ENCODE results near the gene LILRB5.
"Not testable (repeated sequence)": the region's sequence is repeated elsewhere in the genome, so short reads cannot be mapped to it uniquely, and the experiment has no call there.

The LILRB5 gene

DNA sequence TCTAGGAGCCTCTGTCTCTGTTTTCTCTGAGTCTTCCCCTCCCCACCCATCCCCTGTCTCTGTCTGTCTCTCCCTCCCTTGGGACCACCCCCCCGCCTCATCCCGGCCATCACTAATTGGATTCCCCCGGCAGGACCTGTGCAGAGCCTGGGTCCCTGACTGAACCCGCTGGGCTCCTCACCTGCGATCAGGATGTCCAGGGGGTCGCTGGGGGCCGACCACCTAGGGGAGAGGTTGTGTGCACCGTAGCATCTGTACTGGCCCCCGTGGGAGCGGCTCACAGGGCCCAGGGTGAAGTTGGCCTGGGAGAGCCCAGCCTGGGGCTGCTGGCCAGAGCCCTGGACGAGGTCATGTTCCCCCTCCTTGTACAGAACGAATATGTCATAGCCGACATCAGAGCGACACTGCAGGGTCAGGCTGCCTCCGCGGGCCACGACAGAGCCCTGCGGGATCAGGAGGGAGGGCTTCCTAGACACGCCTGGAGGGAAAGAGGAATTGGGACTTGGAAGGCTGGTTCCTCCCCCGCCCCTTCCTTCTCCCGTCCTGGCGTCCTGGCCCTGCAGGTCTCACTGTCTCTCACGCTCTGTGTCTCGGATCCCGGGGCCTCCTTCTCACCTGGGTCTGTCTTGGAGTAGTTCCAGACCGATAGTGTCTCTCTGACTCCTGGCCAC lies 1.8 kb downstream of the LILRB5 start:
- Histone ChIP-seq H3K27ac (ENCODE audit: low read length) (no peak overlapping the region), H3K4me3 (ENCODE audit: low read length in 2 of 2) (no peak overlapping the region), H3K36me3 (ENCODE audit: control insufficient read depth in 2 of 2, insufficient read depth in 2 of 2, low read length in 2 of 2) (no peaks in the 10 kb centered on the region), H3K4me1 (ENCODE audit: control insufficient read depth, insufficient read depth, low read length) (no peaks in the 10 kb centered on the region), H3K9me3 (ENCODE audit: control insufficient read depth in 2 of 2, low read length in 2 of 2) (no peaks in the 10 kb centered on the region), H3K27me3 (ENCODE audit: control insufficient read depth in 1 of 2, insufficient read depth in 2 of 2, low read length in 2 of 2) (peaks cover 26 to 30% of the 10 kb centered on the region in 2 donors), H3K9ac (ENCODE audit: low read length in 2 of 2) (no peak overlapping the region)

DNA sequence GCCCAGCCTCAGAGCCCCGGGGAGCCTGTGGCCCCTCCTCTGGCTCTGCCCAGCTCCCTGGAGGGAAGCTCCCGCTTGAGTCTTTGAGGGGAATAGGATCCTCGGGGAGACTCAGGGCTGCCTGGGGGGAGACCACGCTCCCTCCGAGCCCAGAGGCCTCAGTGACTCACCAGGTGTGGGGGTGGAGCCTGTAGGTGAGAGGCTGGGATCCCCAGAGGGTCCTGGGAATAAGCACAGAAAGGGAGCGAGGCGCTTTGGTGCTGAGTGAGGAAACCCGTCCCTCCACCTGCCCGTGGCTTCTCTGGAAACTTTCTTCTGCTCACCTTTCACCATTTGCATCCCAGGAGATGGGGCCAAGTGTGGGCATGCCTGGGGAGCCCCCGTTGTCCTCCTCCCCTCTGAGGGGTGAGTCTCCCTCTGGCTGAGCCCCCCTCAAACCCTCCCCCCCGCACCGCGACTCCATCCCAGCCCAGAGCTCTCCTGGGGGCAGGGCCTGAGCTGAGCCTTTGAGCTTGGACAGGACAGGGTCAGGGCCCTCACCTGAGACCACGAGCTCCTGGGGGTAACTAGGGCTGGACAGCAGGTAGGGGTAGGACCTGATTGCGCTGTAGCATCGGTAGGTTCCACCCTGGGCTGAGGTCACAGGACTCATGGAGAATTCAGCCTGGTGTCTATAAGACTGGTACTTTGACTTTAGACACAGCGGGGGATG lies 2.7 kb downstream of the LILRB5 start:
- H3K4me3 ChIP-seq (ENCODE audit: low read length in 2 of 2) = no peak overlapping the region
- no peak overlapping the region for H3K27ac ChIP-seq (ENCODE audit: low read length)
- no peaks in the 10 kb centered on the region for H3K36me3 ChIP-seq (ENCODE audit: control insufficient read depth in 2 of 2, insufficient read depth in 2 of 2, low read length in 2 of 2)
- no peak overlapping the region for H3K9ac ChIP-seq (ENCODE audit: low read length in 2 of 2)
- peaks cover 24 to 30% of the 10 kb centered on the region in 2 donors for H3K27me3 ChIP-seq (ENCODE audit: control insufficient read depth in 1 of 2, insufficient read depth in 2 of 2, low read length in 2 of 2)
- no peaks in the 10 kb centered on the region for H3K4me1 ChIP-seq (ENCODE audit: control insufficient read depth, insufficient read depth, low read length)
- no peaks in the 10 kb centered on the region for H3K9me3 ChIP-seq (ENCODE audit: control insufficient read depth in 2 of 2, low read length in 2 of 2)

DNA sequence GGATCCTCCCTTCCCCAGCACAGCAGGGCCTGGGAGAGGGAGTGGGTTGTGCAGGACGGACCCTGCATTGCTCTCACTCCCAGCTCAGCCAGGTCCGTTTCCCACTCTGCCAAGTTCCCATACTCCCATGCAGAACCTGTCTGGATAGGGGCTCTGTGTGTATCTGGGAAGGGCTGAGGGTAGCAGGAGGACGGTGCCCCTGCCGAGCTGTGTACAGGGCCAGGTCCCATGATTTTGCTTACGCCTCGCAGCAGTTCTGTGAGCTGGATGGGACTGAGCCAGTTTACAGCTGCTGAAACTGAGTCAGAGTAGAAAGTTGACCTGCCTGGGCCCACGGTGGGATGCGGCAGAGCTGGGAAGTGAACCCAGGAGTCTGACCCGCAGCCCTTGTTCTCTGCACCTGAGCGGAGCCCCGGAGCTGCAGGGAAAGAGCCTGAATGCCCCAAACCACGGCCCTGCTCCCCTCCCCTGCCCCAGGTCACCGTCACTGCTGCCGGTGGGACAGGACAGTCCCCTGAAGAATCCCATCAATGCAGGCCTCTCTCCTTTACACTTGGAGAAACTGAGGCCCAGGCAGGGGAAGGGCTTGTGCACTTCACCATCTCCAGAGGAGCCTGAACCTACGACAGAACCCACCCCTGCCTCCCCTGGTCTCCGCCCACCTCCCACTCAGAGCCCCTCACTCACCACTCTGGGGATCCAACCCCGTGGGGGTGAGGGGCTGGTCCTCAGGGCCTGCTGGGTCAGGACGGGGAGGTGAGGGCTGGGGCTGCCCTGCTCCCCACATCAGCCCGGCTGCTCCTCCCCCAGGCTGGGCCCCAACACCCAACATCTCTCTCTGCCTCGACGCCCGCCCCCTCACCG lies 3.5 kb downstream of the LILRB5 start:
- Histone ChIP-seq H3K36me3 (ENCODE audit: control insufficient read depth in 2 of 2, insufficient read depth in 2 of 2, low read length in 2 of 2) (no peaks in the 10 kb centered on the region), H3K4me1 (ENCODE audit: control insufficient read depth, insufficient read depth, low read length) (no peaks in the 10 kb centered on the region), H3K9me3 (ENCODE audit: control insufficient read depth in 2 of 2, low read length in 2 of 2) (no peaks in the 10 kb centered on the region), H3K27me3 (ENCODE audit: control insufficient read depth in 1 of 2, insufficient read depth in 2 of 2, low read length in 2 of 2) (peaks cover 23 to 30% of the 10 kb centered on the region in 2 donors), H3K27ac (ENCODE audit: low read length) (no peak overlapping the region), H3K4me3 (ENCODE audit: low read length in 2 of 2) (no peak overlapping the region), H3K9ac (ENCODE audit: low read length in 2 of 2) (no peak overlapping the region)

DNA sequence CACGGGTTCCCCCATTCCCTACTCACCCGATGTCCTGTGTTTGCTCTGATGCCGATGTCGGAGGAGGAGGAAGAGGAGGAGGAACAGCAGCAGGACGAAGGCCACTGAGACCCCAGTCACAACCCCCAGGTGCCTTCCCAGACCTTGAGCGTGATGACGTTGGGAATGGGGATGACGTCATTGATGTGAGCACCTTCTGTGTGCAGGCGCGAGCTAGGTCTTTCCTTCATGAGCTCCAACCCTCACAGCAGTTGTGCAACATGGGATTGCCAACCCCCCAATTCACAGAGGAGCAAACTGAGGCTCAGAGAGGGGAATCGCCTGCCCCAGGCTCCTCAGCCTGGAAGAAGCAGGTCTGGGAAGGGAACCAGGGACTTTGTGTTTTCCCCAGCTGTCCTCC lies 4.2 kb downstream of the LILRB5 start:
- Histone ChIP-seq H3K27ac (ENCODE audit: low read length) (no peak overlapping the region), H3K27me3 (ENCODE audit: control insufficient read depth in 1 of 2, insufficient read depth in 2 of 2, low read length in 2 of 2) (peaks cover 25 to 30% of the 10 kb centered on the region in 2 donors), H3K9me3 (ENCODE audit: control insufficient read depth in 2 of 2, low read length in 2 of 2) (no peaks in the 10 kb centered on the region), H3K4me3 (ENCODE audit: low read length in 2 of 2) (no peak overlapping the region), H3K9ac (ENCODE audit: low read length in 2 of 2) (no peak overlapping the region), H3K36me3 (ENCODE audit: control insufficient read depth in 2 of 2, insufficient read depth in 2 of 2, low read length in 2 of 2) (no peaks in the 10 kb centered on the region), H3K4me1 (ENCODE audit: control insufficient read depth, insufficient read depth, low read length) (no peaks in the 10 kb centered on the region)

DNA sequence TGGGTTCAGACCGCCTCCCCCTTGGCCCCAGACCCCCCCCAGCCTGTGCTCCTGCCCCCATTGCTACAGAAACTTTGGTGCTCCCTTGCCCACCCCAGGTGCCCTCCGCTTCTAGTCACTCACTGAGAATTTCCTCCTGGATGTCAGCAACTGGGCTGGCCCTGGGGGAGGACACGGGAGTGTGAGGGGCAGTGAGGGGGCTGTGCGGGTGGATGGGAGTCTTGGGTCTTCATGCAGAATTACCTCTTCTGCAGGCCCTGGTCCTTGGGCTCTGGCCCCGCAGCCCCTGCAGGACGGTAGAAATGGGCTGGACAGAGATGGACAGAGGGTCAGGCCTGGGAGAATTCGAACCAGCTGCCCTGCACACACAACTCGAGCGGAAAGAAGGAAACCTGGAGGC lies 4.8 kb downstream of the LILRB5 start:
- H3K36me3 ChIP-seq (ENCODE audit: control insufficient read depth in 2 of 2, insufficient read depth in 2 of 2, low read length in 2 of 2) = no peaks in the 10 kb centered on the region
- H3K27me3 ChIP-seq (ENCODE audit: control insufficient read depth in 1 of 2, insufficient read depth in 2 of 2, low read length in 2 of 2) = peaks cover 26 to 28% of the 10 kb centered on the region in 2 donors
- H3K4me1 ChIP-seq (ENCODE audit: control insufficient read depth, insufficient read depth, low read length) = no peaks in the 10 kb centered on the region

DNA sequence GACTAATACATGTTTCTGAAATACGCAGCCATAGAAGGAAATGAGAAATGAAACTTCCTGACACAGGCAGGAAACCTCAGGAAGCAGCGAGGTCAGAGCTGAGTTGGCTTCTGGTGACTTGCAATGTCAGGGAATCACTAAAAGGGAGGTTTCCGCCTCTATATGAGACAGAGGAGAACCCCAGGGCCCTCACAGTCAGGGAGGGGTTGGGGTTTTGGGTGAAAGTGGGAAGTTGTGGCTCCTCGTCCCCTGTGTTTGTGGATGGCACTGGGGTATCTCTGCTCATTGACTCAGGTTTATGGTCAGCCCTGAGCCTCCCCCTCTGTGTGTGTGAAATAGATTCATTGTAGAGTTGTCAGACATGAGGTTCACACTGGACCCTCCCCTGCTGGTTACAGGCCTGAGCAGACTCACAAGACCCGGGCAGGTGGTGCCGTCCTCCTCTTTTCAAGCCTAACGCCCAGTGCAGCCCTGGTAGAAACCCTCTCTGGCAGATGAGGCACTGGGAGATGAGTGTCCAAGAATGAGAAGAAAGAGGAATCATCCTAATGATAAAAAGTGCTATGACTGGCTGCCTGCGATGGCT lies 9.0 kb downstream of the LILRB5 start:
- Histone ChIP-seq H3K27me3 (ENCODE audit: control insufficient read depth in 1 of 2, insufficient read depth in 2 of 2, low read length in 2 of 2) (peaks cover 9% of the 10 kb centered on the region in 2 donors), H3K4me1 (ENCODE audit: control insufficient read depth, insufficient read depth, low read length) (no peaks in the 10 kb centered on the region), H3K9ac (ENCODE audit: low read length in 2 of 2) (no peak overlapping the region), H3K36me3 (ENCODE audit: control insufficient read depth in 2 of 2, insufficient read depth in 2 of 2, low read length in 2 of 2) (no peaks in the 10 kb centered on the region), H3K27ac (ENCODE audit: low read length) (no peak overlapping the region), H3K4me3 (ENCODE audit: low read length in 2 of 2) (no peak overlapping the region), H3K9me3 (ENCODE audit: control insufficient read depth in 2 of 2, low read length in 2 of 2) (no peaks in the 10 kb centered on the region)

More for the DNA sequence above, 4.8 kb downstream of the LILRB5 start:
- H3K27ac ChIP-seq (ENCODE audit: low read length) = no peak overlapping the region
- H3K9ac ChIP-seq (ENCODE audit: low read length in 2 of 2) = no peak overlapping the region
- H3K9me3 ChIP-seq (ENCODE audit: control insufficient read depth in 2 of 2, low read length in 2 of 2) = no peaks in the 10 kb centered on the region
- H3K4me3 ChIP-seq (ENCODE audit: low read length in 2 of 2) = no peak overlapping the region

DNA sequence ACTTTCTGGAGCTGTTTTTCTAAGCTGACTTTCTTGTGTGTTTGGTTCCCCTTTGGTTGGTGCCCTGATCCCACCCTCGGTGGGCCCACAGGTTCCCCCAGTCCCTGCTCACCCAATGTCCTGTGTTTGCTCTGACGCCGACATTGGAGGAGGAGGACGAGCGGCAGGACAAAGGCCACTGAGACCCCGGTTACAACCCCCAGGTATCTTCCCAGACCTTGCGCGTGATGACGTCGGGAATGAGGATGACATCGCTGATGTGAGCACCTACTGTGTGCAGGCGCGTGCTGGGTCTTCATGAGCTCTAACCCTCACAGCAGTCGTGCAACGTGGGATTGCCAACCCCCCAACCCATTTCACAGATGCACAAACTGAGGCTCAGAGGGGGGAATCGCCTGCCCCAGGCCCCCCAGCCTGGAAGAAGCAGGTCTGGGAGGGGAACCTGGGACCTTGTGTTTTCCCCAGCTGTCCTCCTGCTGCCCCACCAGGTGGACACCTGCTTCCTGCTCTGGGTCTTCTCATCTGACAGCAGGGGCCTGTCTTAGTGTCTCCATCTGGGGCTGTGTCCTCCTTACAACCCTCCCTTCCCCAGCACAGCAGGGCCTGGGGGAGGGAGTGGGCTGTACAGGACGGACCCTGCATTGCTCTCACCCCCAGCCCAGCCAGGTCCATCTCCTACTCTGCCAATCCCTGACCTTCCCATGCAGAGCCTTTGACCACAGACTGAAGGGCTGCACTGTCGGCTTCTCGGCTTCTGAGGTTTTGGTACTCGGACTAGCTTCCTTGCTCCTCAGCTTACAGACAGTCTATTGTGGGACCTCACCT lies 9.8 kb downstream of the LILRB5 start:
- H3K27ac ChIP-seq (ENCODE audit: low read length) = no peak overlapping the region

DNA sequence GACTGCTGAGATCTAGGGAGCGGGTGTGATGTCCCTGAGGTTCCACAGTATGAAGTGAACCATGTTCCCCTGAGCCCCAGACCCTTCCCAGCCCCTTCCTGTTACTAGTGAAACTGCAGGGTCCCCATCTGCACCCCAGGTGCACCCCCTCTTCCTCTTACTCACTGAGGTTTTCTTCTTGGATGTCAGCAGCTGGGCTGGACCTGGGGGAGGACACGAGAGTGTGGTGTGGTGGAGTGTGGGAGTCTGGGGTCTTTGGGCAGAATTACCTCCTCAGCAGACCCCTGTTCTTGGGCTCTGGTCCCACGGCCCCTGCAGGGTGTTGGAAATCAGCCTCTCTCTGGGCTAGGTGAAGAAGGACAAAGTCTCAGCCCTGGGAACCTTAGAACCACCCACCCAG lies 11.1 kb downstream of the LILRB5 start:
- Histone ChIP-seq H3K27me3 (ENCODE audit: control insufficient read depth in 1 of 2, insufficient read depth in 2 of 2, low read length in 2 of 2) (peaks cover 0 to 4% of the 10 kb centered on the region in 2 donors), H3K27ac (ENCODE audit: low read length) (no peak overlapping the region), H3K36me3 (ENCODE audit: control insufficient read depth in 2 of 2, insufficient read depth in 2 of 2, low read length in 2 of 2) (no peaks in the 10 kb centered on the region), H3K4me1 (ENCODE audit: control insufficient read depth, insufficient read depth, low read length) (no peaks in the 10 kb centered on the region), H3K9ac (ENCODE audit: low read length in 2 of 2) (no peak overlapping the region), H3K4me3 (ENCODE audit: low read length in 2 of 2) (no peak overlapping the region), H3K9me3 (ENCODE audit: control insufficient read depth in 2 of 2, low read length in 2 of 2) (no peaks in the 10 kb centered on the region)

More for the DNA sequence above, 9.8 kb downstream of the LILRB5 start:
- no peaks in the 10 kb centered on the region for H3K4me1 ChIP-seq (ENCODE audit: control insufficient read depth, insufficient read depth, low read length)
- H3K9ac ChIP-seq (ENCODE audit: low read length in 2 of 2) = no peak overlapping the region
- no peaks in the 10 kb centered on the region for H3K36me3 ChIP-seq (ENCODE audit: control insufficient read depth in 2 of 2, insufficient read depth in 2 of 2, low read length in 2 of 2)
- H3K9me3 ChIP-seq (ENCODE audit: control insufficient read depth in 2 of 2, low read length in 2 of 2) = no peaks in the 10 kb centered on the region
- peaks cover 3 to 4% of the 10 kb centered on the region in 2 donors for H3K27me3 ChIP-seq (ENCODE audit: control insufficient read depth in 1 of 2, insufficient read depth in 2 of 2, low read length in 2 of 2)
- no peak overlapping the region for H3K4me3 ChIP-seq (ENCODE audit: low read length in 2 of 2)

DNA sequence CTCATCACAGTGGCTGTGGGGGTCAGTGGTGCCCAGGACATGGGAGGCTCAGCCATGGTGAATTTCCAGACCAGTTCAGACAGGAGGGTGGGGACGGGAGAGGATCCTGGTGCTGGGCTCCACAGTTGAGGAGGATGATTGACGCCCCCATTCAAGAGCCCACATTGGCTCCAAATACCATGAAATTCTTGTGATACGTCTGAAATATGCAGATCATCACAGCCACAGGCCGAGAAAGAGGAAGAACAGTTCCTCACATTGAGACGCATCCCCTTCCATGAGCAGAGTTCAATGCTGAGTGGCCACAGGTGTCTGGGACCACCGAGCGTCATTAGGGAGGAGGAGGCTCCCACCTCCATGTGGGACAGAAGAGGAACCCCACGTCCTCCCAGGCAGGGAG lies 13.3 kb downstream of the LILRB5 start:
- H3K9ac ChIP-seq (ENCODE audit: low read length in 2 of 2); H3K27me3 ChIP-seq (ENCODE audit: control insufficient read depth in 1 of 2, insufficient read depth in 2 of 2, low read length in 2 of 2): not testable (repeated sequence)

DNA sequence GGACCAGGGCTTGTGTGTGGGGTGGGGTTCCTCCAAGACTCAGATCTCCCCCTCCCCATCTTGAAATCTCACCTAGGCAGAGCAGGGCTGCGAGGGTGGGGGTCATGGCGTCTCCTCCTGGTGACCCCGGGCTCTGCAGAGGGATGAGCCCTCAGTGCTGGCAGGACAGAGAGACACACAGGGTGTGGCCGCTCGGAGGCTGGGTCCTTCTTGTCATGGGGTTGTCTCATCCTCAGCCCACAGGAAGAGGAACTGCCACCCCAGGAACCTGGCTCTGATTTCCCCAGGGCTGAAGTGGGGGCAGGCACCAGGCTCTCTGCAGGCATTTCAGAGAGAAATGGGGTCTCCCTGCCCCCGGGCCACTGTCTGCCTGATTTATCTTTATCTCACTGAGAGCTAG lies 14.4 kb downstream of the LILRB5 start, which contains the start of gene LILRA6:
TSS of gene LILRA6 (minus strand) at position 145 of the 400 bp plus-strand sequence.
- not testable (repeated sequence) for H3K36me3 ChIP-seq (ENCODE audit: control insufficient read depth in 2 of 2, insufficient read depth in 2 of 2, low read length in 2 of 2); H3K9me3 ChIP-seq (ENCODE audit: control insufficient read depth in 2 of 2, low read length in 2 of 2); H3K27me3 ChIP-seq (ENCODE audit: control insufficient read depth in 1 of 2, insufficient read depth in 2 of 2, low read length in 2 of 2); H3K27ac ChIP-seq (ENCODE audit: low read length); H3K9ac ChIP-seq (ENCODE audit: low read length in 2 of 2); H3K4me3 ChIP-seq (ENCODE audit: low read length in 2 of 2); H3K4me1 ChIP-seq (ENCODE audit: control insufficient read depth, insufficient read depth, low read length)

More for the DNA sequence above, 13.3 kb downstream of the LILRB5 start:
- not testable (repeated sequence) for H3K27ac ChIP-seq (ENCODE audit: low read length); H3K4me1 ChIP-seq (ENCODE audit: control insufficient read depth, insufficient read depth, low read length); H3K36me3 ChIP-seq (ENCODE audit: control insufficient read depth in 2 of 2, insufficient read depth in 2 of 2, low read length in 2 of 2); H3K4me3 ChIP-seq (ENCODE audit: low read length in 2 of 2); H3K9me3 ChIP-seq (ENCODE audit: control insufficient read depth in 2 of 2, low read length in 2 of 2)
